ENCODE measurements around the gene CEP20. TPM values are rescaled to one million over a fixed set of nuclear protein-coding genes. Genes with fewer than 3 reads are reported as not detected.

CEP20 gene
- polyA plus RNA-seq, 1 of the 3 experiments (the other 2 are of a cell fraction) = 14.8 TPM

DNA sequence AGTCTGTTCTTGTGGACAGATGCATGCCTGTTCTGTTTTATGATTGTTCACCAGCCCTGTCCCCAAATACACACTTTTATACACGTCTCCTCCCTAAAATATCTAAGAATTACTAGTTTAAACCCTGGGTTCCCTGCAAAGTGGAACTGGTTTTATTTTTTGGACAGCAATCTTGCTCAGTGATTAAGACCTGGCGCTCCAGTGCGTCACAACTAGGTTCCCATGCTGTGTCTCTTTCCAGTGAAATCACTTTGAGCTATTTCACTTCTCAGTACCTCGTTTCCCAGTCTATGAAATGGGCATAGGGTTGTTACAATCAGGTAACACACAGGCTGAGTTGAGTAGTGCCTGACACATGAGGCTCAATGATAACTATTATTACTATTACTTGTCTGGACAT, 1.1 kb downstream of the CEP20 start:
- TF ChIP-seq RXRA (IDR thresholded peaks at IDR 0.05; ENCODE audit: borderline replicate concordance, low read depth) (no peak), CHD2 (IDR thresholded peaks at IDR 0.05; ENCODE audit: low read length, partially characterized antibody) (no peak), POLR2AphosphoS5 (IDR thresholded peaks at IDR 0.05; ENCODE audit: low read depth, low read length) (no peak), GATA2 (CRISPR knock-in tag; IDR thresholded peaks at IDR 0.05) (no peak), MXI1 (IDR thresholded peaks at IDR 0.05; ENCODE audit: low read depth, low read length) (no peak), YY1 (IDR thresholded peaks at IDR 0.05; ENCODE audit: low read depth) (no peak), MAX (IDR thresholded peaks at IDR 0.05; ENCODE audit: low read depth) (no peak), EZH2phosphoT487 (IDR thresholded peaks at IDR 0.05; ENCODE audit: borderline replicate concordance, low read depth) (no peak), TCF12 (IDR thresholded peaks at IDR 0.05) (no peak), FOXJ3 (CRISPR knock-in tag; IDR thresholded peaks at IDR 0.05) (no peak), NRF1 (IDR thresholded peaks at IDR 0.05; ENCODE audit: low read depth, low read length) (no peak), NFIC (IDR thresholded peaks at IDR 0.05; ENCODE audit: borderline replicate concordance) (no peak), ELF1 (IDR thresholded peaks at IDR 0.05) (no peak), SMC3 (IDR thresholded peaks at IDR 0.05; ENCODE audit: low read depth, low read length) (no peak), TAF1 (IDR thresholded peaks at IDR 0.05; ENCODE audit: borderline replicate concordance, low read depth, low read length) (no peak)
- TF ChIP-seq, protein P1, sequence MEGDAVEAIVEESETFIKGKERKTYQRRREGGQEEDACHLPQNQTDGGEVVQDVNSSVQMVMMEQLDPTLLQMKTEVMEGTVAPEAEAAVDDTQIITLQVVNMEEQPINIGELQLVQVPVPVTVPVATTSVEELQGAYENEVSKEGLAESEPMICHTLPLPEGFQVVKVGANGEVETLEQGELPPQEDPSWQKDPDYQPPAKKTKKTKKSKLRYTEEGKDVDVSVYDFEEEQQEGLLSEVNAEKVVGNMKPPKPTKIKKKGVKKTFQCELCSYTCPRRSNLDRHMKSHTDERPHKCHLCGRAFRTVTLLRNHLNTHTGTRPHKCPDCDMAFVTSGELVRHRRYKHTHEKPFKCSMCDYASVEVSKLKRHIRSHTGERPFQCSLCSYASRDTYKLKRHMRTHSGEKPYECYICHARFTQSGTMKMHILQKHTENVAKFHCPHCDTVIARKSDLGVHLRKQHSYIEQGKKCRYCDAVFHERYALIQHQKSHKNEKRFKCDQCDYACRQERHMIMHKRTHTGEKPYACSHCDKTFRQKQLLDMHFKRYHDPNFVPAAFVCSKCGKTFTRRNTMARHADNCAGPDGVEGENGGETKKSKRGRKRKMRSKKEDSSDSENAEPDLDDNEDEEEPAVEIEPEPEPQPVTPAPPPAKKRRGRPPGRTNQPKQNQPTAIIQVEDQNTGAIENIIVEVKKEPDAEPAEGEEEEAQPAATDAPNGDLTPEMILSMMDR (IDR thresholded peaks at IDR 0.05) = no peak
- TF ChIP-seq, protein P2, sequence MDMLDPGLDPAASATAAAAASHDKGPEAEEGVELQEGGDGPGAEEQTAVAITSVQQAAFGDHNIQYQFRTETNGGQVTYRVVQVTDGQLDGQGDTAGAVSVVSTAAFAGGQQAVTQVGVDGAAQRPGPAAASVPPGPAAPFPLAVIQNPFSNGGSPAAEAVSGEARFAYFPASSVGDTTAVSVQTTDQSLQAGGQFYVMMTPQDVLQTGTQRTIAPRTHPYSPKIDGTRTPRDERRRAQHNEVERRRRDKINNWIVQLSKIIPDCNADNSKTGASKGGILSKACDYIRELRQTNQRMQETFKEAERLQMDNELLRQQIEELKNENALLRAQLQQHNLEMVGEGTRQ (IDR thresholded peaks at IDR 0.05; ENCODE audit: borderline replicate concordance, low read depth, low read length) = no peak
- TF ChIP-seq, protein P3, sequence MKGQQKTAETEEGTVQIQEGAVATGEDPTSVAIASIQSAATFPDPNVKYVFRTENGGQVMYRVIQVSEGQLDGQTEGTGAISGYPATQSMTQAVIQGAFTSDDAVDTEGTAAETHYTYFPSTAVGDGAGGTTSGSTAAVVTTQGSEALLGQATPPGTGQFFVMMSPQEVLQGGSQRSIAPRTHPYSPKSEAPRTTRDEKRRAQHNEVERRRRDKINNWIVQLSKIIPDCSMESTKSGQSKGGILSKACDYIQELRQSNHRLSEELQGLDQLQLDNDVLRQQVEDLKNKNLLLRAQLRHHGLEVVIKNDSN (IDR thresholded peaks at IDR 0.05; ENCODE audit: borderline replicate concordance, low read depth) = no peak
- Histone ChIP-seq H3K27me3 (ENCODE audit: insufficient read depth) (no peaks in the 10 kb centered on the region), H3K27ac (ENCODE audit: low read depth in 2 of 2, low read length in 1 of 2) (no peak overlapping the region), H3K79me2 (ENCODE audit: insufficient read depth) (peaks cover 61% of the 10 kb centered on the region), H3F3A (replicated peaks; ENCODE audit: insufficient read depth) (no peaks in the 10 kb centered on the region), H3K4me1 (ENCODE audit: control insufficient read depth in 1 of 2, insufficient read depth in 2 of 2, low read depth in 1 of 2, low read length in 1 of 2) (peaks cover 5 to 7% of the 10 kb centered on the region in 2 experiments; a peak in 2 of 4 replicates), H3K9me3 (no peaks in the 10 kb centered on the region), H3K9ac (peak overlapping the region; percentile 78; the same call in 1 of the 2 replicates), H3K4me3 (ENCODE audit: low read depth in 2 of 2, low read length in 1 of 2) (peak overlapping the region; percentile 79 to 90), H3K36me3 (replicated peaks in 1 of 2; ENCODE audit: control insufficient read depth in 1 of 2, insufficient read depth in 2 of 2, low read length in 1 of 2) (peaks cover 3 to 15% of the 10 kb centered on the region in 2 experiments), H2AFZ (ENCODE audit: low read depth) (no peak overlapping the region), H3K9me2 (no peaks in the 10 kb centered on the region), H3K4me2 (peak overlapping the region; percentile 87), H4K20me1 (ENCODE audit: insufficient read depth) (no peaks in the 10 kb centered on the region)
- 92% methylated on average over 4 of the region's 4 CpGs for WGBS (ENCODE audit: low lambda C conversion rate)
- DNase-seq = no peak
- ChIA-PET CTCF (interaction anchor here (1.1 to 1.7 kb wide), 3 partner anchors 12 to 241 kb away, joined by 4 to 8 read pairs (median 7); no protein-coding TSS in a partner anchor), POLR2A (interaction anchor here (1.3 kb wide), 1 partner anchor 111 kb away, joined by 3 read pairs; no protein-coding TSS in a partner anchor)
